Pancreas (tissue), 10 donors: ENCODE measurements around the gene PLSCR3. TPM values are rescaled to one million over a fixed set of nuclear protein-coding genes. Genes with fewer than 3 reads are reported as not detected.

Experiments used
- ATAC-seq, 4 donors: fragments of 200-7000 bp; cut with Tn5 transposase; one replicate each; pipeline versions ENCODE4 v1.8.0 to v1.9.1; 2020; ENCODE audit warnings: mild to moderate bottlenecking in 4 of 4, moderate library complexity in 4 of 4
- DNase-seq, 6 donors: peaks; one replicate each; pipeline ENCODE4 v3.0.0-alpha.2; 2020
- FAIRE-seq: peaks from 2 replicates; lab custom pipeline; 2012; peaks lifted over from hg19 to GRCh38; lab: Jason Lieb, UNC
- H3K27ac ChIP-seq, 4 donors: fragments of 200-600 bp; sonication (generic); 1 replicate in 3 of 4; 2 replicates in 1 of 4; pipeline versions ENCODE4 v1.5.0 to v1.8.0; 2020
- H3K27me3 ChIP-seq, 4 donors: fragments of 200-600 bp; one replicate each; pipeline ENCODE4 v1.8.0; 2021
- H3K36me3 ChIP-seq, 3 donors: fragments of 200-600 bp; sonication (generic) in 1 of 3; one replicate each; pipeline versions ENCODE4 v1.5.0 to v1.8.0; 2020 to 2021
- H3K4me1 ChIP-seq, 3 donors: fragments of 200-600 bp; one replicate each; pipeline ENCODE4 v1.8.0; 2021
- H3K4me3 ChIP-seq, 4 donors: fragments of 200-600 bp; sonication (generic) in 2 of 4; one replicate each; pipeline versions ENCODE4 v1.5.0 to v1.8.0; 2020 to 2021
- H3K9me3 ChIP-seq, 4 donors: fragments of 200-600 bp; one replicate each; pipeline ENCODE4 v1.8.0; 2021
- CTCF ChIP-seq, 4 donors: fragments of 200-600 bp; sonication (generic) in 3 of 4; IDR thresholded peaks; one replicate each; pipeline versions ENCODE4 v1.5.0 to v1.8.0; 2021; ENCODE audit warnings: antibody characterized with exemption in 4 of 4
- WGBS, 2 donors: extraction: QIAGEN DNeasy Blood & Tissue Kit; methylation state at CpG; one replicate each; pipeline ENCODE4 v1.1.7; 2013; 5-methylcytosine and 5-hydroxymethylcytosine counted together
- intact Hi-C, 3 donors: fragments of 100-400 bp; cut with DNase I; formaldehyde crosslinking; loops; one replicate each; pipeline versions ENCODE4 v1.11.1 to v1.14.2; 2022
- polyA plus RNA-seq, 2 donors: library from polyadenylated mRNA; stranded (reverse); fragments of 200-250 nt; gene quantifications; one replicate each; pipeline ENCODE4 v1.2.3, GENCODE V29; 2013
- total RNA-seq, 6 donors: library from RNA; stranded (reverse); fragmentation: NEBNext Ultra II Directional in 4 of 6; extraction: Animal tissue kit (Norgen Biotek cat#: 25700) in 4 of 6; gene quantifications; one replicate each; pipeline versions ENCODE4 v1.2.1 to v1.2.4, GENCODE V29; 2021 to 2023
- donor health status: healthy with polysubstance abuse.
- donor health status: DM: no; HTN: no; CAD: no; lungs with moderate emphysema.
- donor health status: DM: no; HTN: no; CAD: no.
- donor health status: control.
- donor health status: control.
- donor health status: Bipolar disorder and iron deficiency.
- donor health status: DM: yes; HTN: yes; CAD: no.
- donor health status: DM: no; HTN: no; CAD: no.
- donor health status: DM: no; HTN: no; CAD: no.
- donor health status: DM: yes; HTN: yes; CAD: no.

The PLSCR3 gene
- total and polyA plus RNA-seq, 8 donors, result 6.5 to 20.1 (median 9.9) TPM

- no peak for TF ChIP-seq CTCF (IDR thresholded peaks at IDR 0.05)
- FAIRE-seq (no peak), DNase-seq (peak; percentile 75 to 92 (median 82)), ATAC-seq (peak; percentile 89 to 93 (median 90))
- WGBS, 2 donors, result 1% methylated on average over 48 to 52 of the region's 52 CpGs
- Histone ChIP-seq H3K9me3 (no peaks in the 10 kb centered on the region), H3K27ac (peak within 1 kb of the TSS; percentile 56 to 77 (median 74)), H3K27me3 (no peaks in the 10 kb centered on the region), H3K36me3 (no peaks in the 10 kb centered on the region), H3K4me1 (peaks cover 6 to 11% (median 8%) of the 10 kb centered on the region in 3 donors), H3K4me3 (peak within 1 kb of the TSS; percentile 55 to 78 (median 64))
- intact Hi-C loops, result no loop called here
Measured at GRCh38 chr17:7380855-7381683, 13.3 kb downstream of the PLSCR3 start, which contains the start of gene TNK1. Gene TNK1, plus strand, starts transcription at chr17:7381089. Its CDS starts 1,838 bp downstream, at chr17:7382927.

- DNase-seq (peak; percentile 69 to 79 (median 78)), ATAC-seq (peak; percentile 65 to 85 (median 78)), FAIRE-seq (no peak)
- WGBS, 2 donors, result 4 to 6% methylated on average over 7 of the region's 7 CpGs
- intact Hi-C loops, result no loop called here
- Histone ChIP-seq H3K36me3 (no peaks in the 10 kb centered on the region), H3K27me3 (no peaks in the 10 kb centered on the region), H3K4me3 (peak overlapping the region; percentile 55 to 78 (median 64)), H3K27ac (peak overlapping the region; percentile 56 to 77 (median 74)), H3K4me1 (peaks cover 6 to 11% (median 8%) of the 10 kb centered on the region in 3 donors), H3K9me3 (no peaks in the 10 kb centered on the region)
- no peak for TF ChIP-seq CTCF (IDR thresholded peaks at IDR 0.05)
Measured at GRCh38 chr17:7380321-7380720, 14.0 kb downstream of the PLSCR3 start.

- H3K4me3 ChIP-seq, result no peak overlapping the region
- no peak for DNase-seq
- no peaks in the 10 kb centered on the region for H3K27me3 ChIP-seq
- ATAC-seq, result no peak
- TF ChIP-seq CTCF (IDR thresholded peaks at IDR 0.05), result no peak
- no peaks in the 10 kb centered on the region for H3K36me3 ChIP-seq
- FAIRE-seq, result no peak
- no peak overlapping the region for H3K27ac ChIP-seq
- no peaks in the 10 kb centered on the region for H3K9me3 ChIP-seq
- intact Hi-C loops, result no loop called here
- peaks cover 6 to 11% (median 8%) of the 10 kb centered on the region in 3 donors for H3K4me1 ChIP-seq
- 92 to 97% methylated on average over 3 of the region's 3 CpGs for WGBS, 2 donors
Measured at GRCh38 chr17:7379134-7379533, 15.2 kb downstream of the PLSCR3 start.

GRCh38 chr17:7374353-7374752 lies 20.0 kb downstream of the PLSCR3 start:
- intact Hi-C loops, result no loop called here
- TF ChIP-seq CTCF (IDR thresholded peaks at IDR 0.05), result no peak
- Histone ChIP-seq H3K27me3 (no peaks in the 10 kb centered on the region), H3K9me3 (no peaks in the 10 kb centered on the region), H3K4me1 (no peaks in the 10 kb centered on the region), H3K4me3 (no peak overlapping the region), H3K27ac (no peak overlapping the region), H3K36me3 (no peaks in the 10 kb centered on the region)
- DNase-seq (no peak), ATAC-seq (no peak), FAIRE-seq (no peak)
- 79 to 85% methylated on average over 2 of the region's 2 CpGs for WGBS, 2 donors

GRCh38 chr17:7370853-7371252 lies 23.5 kb downstream of the PLSCR3 start:
- WGBS, 2 donors, result 64 to 71% methylated on average over 4 of the region's 4 CpGs

More at GRCh38 chr17:7370853-7371252, 23.5 kb downstream of the PLSCR3 start:
- no peak for FAIRE-seq
- no peak for DNase-seq
- H3K27ac ChIP-seq, result no peak overlapping the region
- no peak for TF ChIP-seq CTCF (IDR thresholded peaks at IDR 0.05)
- no peaks in the 10 kb centered on the region for H3K27me3 ChIP-seq
- H3K9me3 ChIP-seq, result no peaks in the 10 kb centered on the region
- H3K4me1 ChIP-seq, result no peaks in the 10 kb centered on the region
- H3K4me3 ChIP-seq, result no peak overlapping the region
- ATAC-seq, result no peak
- intact Hi-C loops, result no loop called here
- no peaks in the 10 kb centered on the region for H3K36me3 ChIP-seq
